GM18858 (cell line): Measurements from ENCODE around the gene LAMTOR1.
"Not testable (repeated sequence)": the region's sequence is repeated elsewhere in the genome, so short reads cannot be mapped to it uniquely, and the experiment has no call there.

ENCODE experiments used
- ATAC-seq: cut with Tn5 transposase; IDR thresholded peaks from one replicate; pipeline ENCODE4 v1.9.1; 2021; ENCODE audit not compliant: unreplicated experiment

LAMTOR1 gene

DNA sequence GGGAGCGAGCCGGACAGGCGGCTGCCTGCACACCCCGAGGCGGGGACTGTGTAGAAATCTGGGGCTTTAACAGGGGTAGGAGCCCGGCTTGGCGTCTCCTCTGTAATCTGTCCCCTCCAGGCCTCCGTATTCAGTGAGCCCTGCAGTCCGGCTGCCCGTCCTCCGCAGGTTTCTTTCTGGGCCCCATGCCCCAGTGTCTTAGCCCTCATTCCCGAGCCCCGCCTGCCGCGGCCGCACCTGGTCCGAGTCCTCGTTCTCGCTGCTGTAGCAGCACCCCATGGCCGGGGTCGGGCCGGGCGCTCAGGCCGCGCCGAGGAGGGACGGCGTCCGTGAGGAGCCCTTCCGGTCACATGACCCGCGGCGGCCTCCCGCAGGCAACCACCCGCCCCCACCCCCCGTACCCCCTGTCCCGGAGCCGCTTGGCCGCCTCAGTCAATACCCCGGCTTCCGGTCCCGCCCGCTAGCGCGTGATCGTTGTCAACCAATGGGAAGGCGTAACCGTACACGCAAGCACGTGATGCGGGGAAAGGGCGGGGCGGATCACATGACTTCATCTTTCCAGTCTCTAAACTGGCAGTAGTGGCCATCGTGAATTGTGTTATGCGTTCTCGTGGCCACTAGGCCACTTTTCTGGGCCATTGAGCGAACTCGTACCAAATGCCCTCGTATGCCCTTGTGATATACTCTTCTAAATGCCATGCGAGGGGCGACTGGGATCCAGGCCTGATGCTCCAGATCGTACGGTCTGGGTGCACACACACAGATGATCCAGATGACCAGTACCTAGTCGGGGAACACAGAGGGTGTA is at the start of gene LAMTOR1:
LAMTOR1 (minus strand) TSS at position 352 of the 808 bp plus-strand sequence; CDS start at position 279, 73 bp downstream.
- ATAC-seq: no peak

GRCh38 chr11:72150882-72151281 is 47.8 kb upstream of the LAMTOR1 start:
- no peak for ATAC-seq

GRCh38 chr11:72146625-72147024 is 43.5 kb upstream of the LAMTOR1 start:
- ATAC-seq: no peak

- no peak for ATAC-seq
Observed at GRCh38 chr11:72144807-72145565, 41.9 kb upstream of the LAMTOR1 start.

GRCh38 chr11:72142543-72142942 is 39.4 kb upstream of the LAMTOR1 start:
- ATAC-seq: not testable (repeated sequence)

DNA sequence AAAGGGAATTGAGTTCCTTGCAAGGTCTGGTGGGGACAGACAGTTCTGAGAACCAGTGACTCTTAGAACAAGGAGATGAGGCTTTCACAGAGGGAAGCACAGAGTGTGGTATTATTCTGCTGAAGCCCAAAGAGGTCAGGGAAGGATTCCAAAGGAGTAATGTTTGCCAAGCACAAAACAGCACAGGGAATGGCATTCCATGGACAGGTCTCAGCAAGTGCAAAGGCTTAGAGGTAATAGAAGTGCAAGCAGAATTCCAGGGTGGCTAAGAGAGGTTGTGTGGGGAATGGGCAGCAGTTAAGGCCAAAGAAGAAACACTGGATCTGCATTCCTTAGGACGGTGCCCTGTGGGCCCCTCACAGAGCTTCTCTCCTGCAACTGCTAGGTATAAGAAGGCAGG is 39.0 kb upstream of the LAMTOR1 start:
- not testable (repeated sequence) for ATAC-seq

DNA sequence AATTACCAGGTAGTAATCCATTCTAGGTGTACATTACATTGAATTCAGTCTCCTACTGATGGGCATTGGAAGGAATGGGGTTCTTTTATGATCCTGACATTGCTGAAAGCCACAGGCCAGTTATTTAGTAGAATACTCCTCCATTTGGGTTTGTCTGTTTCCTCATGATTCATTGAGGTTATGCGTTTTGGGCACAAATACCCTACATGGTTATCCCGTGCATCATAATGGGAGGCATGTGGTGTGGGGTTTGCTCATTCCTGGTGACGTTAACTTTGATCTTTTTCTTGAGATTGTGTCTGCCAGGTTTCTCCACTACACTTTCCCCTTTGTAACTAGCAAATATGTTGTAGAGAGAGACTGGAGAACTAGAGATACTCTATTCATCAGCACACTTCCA is 38.0 kb upstream of the LAMTOR1 start:
- no peak for ATAC-seq

GRCh38 chr11:72140661-72141060 is 37.6 kb upstream of the LAMTOR1 start:
- no peak for ATAC-seq

DNA sequence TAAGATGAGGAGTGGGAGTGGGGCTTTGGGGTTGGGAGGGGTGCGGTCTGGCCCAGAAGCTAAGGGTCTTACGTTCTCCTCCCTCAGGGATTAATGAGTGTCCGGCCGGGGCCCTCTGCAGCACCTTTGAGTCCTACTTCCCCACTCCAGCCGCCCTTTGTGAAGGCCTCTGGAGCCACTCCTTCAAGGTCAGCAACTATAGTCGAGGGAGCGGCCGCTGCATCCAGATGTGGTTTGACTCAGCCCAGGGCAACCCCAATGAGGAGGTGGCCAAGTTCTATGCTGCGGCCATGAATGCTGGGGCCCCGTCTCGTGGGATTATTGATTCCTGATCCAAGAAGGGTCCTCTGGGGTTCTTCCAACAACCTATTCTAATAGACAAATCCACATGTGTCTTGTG is 36.4 kb upstream of the LAMTOR1 start:
- ATAC-seq: no peak

- ATAC-seq: no peak
Observed at GRCh38 chr11:72138821-72139390, 35.8 kb upstream of the LAMTOR1 start.

- ATAC-seq: no peak
Observed at GRCh38 chr11:72136684-72137262, 33.7 kb upstream of the LAMTOR1 start.

GRCh38 chr11:72135891-72136683 is 33.0 kb upstream of the LAMTOR1 start:
- no peak for ATAC-seq

DNA sequence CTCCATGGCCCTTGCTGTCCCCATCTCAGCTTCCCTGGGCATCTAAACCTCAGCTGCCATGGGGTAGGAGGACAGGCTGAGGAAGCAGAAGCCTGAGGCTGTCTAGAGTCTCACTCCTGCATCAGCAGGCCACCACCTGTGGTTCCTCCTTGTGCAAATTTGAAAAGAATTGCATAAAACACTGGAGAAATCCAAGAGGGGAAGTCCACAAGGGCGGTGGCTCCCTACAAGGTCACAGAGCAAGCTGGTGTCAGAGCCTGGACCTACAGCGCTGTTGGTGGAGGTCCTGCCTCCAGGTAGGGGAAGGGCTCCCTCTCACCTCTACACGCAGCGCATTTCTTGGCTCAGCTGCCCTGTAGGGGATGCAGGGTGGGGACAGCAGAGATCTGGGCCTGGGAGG is 32.4 kb upstream of the LAMTOR1 start, which contains the start of gene FOLR3:
FOLR3 (plus strand) TSS at position 253 of the 400 bp plus-strand sequence. CDS start 228 bp downstream, outside the sequence.
- ATAC-seq: not testable (repeated sequence)

- ATAC-seq: no peak
Observed at GRCh38 chr11:72132646-72133045, 29.5 kb upstream of the LAMTOR1 start.

DNA sequence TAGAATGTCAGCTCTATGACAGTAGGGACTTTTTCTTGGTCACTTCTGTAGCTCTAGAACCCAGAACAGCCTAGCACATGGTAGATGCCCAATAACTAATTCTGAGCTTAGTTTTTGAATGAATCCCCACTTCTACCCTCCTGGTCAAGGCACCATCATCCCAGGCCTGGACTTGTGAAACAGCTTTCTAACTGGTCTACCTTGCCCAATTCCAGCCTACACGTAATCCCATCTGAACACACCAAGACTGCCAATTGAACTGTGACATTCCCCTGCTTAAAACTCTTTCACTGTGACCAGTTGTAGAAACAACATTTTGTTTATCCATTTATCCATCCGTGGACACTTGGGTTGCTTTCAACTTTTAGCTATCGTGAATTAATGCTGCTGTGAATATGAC is 26.3 kb upstream of the LAMTOR1 start:
- ATAC-seq: no peak

DNA sequence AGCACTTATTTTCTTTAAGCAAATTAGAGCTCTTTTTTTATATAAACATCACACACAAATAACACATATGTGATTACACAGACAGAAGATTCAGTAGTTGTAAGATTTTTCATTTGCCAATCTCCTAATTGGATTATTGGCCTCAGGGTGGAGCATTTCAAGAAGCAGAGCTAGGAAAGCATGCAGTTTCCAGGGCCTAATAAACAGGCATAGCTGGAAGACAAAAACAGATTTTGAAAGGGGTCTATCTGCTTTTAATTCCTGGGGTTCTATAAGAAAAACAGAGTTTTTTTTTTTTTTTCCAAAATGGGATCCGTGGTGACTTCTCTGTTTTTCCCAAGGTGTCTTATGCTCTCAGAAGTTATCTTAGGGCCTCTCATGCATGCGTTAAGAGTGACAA is 24.8 kb upstream of the LAMTOR1 start:
- ATAC-seq: no peak

GRCh38 chr11:72125956-72126355 is 22.9 kb upstream of the LAMTOR1 start:
- no peak for ATAC-seq

- ATAC-seq: no peak
Observed at GRCh38 chr11:72124046-72124445, 20.9 kb upstream of the LAMTOR1 start.

DNA sequence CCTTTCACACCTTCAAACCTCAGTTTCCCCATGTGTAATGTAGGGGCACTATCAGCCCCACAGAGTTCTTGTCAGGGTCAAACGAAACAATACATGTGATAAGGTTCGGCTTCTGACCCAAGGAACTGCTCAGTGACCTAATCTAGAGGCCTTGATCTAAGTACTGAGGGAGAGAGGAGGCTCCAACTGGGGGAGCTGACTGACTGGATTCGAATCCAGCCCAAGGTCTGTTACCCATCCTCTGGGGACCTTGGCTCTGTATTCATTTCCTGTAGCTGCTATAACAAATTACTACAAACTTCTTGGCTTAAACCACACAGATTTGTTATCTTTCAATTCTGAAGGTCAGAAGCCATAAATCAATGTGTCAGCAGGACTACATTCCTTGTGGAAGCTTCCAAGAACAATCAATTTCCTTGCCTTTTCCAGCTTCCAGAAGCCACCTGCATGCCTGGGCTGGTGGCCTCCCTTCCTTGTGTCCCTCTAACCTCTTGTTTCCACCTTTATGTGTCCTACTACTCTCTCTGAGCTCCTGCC is 20.1 kb upstream of the LAMTOR1 start:
- no peak for ATAC-seq

- no peak for ATAC-seq
Observed at GRCh38 chr11:72122607-72123006, 19.5 kb upstream of the LAMTOR1 start.
